Measurements from ENCODE around the gene TSPAN4.

DNA sequence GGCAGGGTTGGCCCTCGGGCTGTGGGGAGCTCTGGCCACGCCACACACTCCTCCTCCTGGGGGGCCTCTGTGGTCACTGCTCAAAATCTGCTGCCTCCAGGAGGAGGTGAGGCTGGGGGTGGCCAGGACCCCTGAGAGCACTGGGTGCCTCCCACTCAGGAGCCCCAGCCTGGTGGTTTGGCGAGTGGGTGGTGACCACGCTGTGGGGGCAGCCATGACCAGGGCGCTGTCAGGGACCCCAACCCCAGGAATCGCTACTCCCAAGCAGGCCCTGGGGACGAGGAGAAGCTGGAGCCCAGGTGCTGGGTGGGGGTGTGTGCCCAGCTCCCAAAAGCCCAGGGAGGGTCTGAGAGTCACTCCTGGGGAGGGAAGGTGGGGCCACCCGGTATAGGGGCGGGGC is 30.1 kb downstream of the TSPAN4 start:
- TF ChIP-seq, protein P1, sequence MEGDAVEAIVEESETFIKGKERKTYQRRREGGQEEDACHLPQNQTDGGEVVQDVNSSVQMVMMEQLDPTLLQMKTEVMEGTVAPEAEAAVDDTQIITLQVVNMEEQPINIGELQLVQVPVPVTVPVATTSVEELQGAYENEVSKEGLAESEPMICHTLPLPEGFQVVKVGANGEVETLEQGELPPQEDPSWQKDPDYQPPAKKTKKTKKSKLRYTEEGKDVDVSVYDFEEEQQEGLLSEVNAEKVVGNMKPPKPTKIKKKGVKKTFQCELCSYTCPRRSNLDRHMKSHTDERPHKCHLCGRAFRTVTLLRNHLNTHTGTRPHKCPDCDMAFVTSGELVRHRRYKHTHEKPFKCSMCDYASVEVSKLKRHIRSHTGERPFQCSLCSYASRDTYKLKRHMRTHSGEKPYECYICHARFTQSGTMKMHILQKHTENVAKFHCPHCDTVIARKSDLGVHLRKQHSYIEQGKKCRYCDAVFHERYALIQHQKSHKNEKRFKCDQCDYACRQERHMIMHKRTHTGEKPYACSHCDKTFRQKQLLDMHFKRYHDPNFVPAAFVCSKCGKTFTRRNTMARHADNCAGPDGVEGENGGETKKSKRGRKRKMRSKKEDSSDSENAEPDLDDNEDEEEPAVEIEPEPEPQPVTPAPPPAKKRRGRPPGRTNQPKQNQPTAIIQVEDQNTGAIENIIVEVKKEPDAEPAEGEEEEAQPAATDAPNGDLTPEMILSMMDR (IDR thresholded peaks at IDR 0.05 in 2 of 3, conservative IDR thresholded peaks at IDR 0.05 in 1 of 3; ENCODE audit: insufficient read depth in 2 of 3, low read depth in 1 of 3, low read length in 3 of 3): no peak
- TF ChIP-seq ZC3H11A (IDR thresholded peaks at IDR 0.05; ENCODE audit: low read depth, low read length): no peak

Data from K562 (cell line).